ENCODE data around the gene SEC16A.

Gene SEC16A

GRCh38 chr9:136432591-136432990 is 50.2 kb downstream of the SEC16A start:
- Histone ChIP-seq H4K91ac (ENCODE audit: low read depth, low read length, poor library complexity) (no peak overlapping the region), H3K9me3 (replicated peaks in 1 of 2; ENCODE audit: control insufficient read depth in 2 of 2, insufficient read depth in 1 of 2, low read depth in 1 of 2, low read length in 2 of 2) (no peaks in the 10 kb centered on the region), H2BK5ac (ENCODE audit: low read length) (peak overlapping the region; percentile 39), H2BK15ac (ENCODE audit: low read length) (no peak overlapping the region), H3K4me3 (ENCODE audit: low read length in 2 of 2) (no peak overlapping the region), H3K4me2 (ENCODE audit: insufficient read depth, low read length, poor library complexity, severe bottlenecking) (no peak overlapping the region), H2AFZ (ENCODE audit: low read length) (no peak overlapping the region), H3K9ac (ENCODE audit: low read depth, low read length, poor library complexity) (no peak overlapping the region), H4K8ac (ENCODE audit: low read depth, low read length) (no peak overlapping the region), H3K4me1 (ENCODE audit: control insufficient read depth in 2 of 2, insufficient read depth in 1 of 2, low read depth in 1 of 2, low read length in 2 of 2) (peaks cover 3 to 4% of the 10 kb centered on the region in 2 donors), H3K14ac (ENCODE audit: low read length) (no peak overlapping the region), H2BK12ac (ENCODE audit: low read length) (no peak overlapping the region), H3K4ac (ENCODE audit: low read length) (no peak overlapping the region), H3K27ac (replicated peaks; ENCODE audit: low read length) (no peak overlapping the region), H3K36me3 (replicated peaks in 1 of 2; ENCODE audit: control insufficient read depth in 2 of 2, insufficient read depth in 2 of 2, low read length in 2 of 2) (peaks cover 17 to 75% of the 10 kb centered on the region in 2 donors), H3K23ac (ENCODE audit: low read depth, low read length, poor library complexity) (no peak overlapping the region), H2BK120ac (ENCODE audit: low read depth, low read length) (no peak overlapping the region), H3K18ac (ENCODE audit: low read length) (no peak overlapping the region), H3K79me1 (ENCODE audit: low read depth, low read length) (peaks cover 7% of the 10 kb centered on the region), H2AK5ac (ENCODE audit: low read depth, low read length) (no peak overlapping the region), H3K27me3 (ENCODE audit: control insufficient read depth in 3 of 3, insufficient read depth in 3 of 3, low read depth in 1 of 3, low read length in 3 of 3) (no peaks in the 10 kb centered on the region)
- no peak for DNase-seq (ENCODE audit: low spot score)
- no CpG with 5 or more reads among the region's 26 CpGs for WGBS, 2 donors (ENCODE audit: extremely low coverage in 2 of 2, insufficient read length in 2 of 2, insufficient replicate concordance in 1 of 2)

GRCh38 chr9:136431782-136432350 is 51.0 kb downstream of the SEC16A start:
- no CpG with 5 or more reads among the region's 36 CpGs for WGBS, 2 donors (ENCODE audit: extremely low coverage in 2 of 2, insufficient read length in 2 of 2, insufficient replicate concordance in 1 of 2)
- Histone ChIP-seq H2BK15ac (ENCODE audit: low read length) (no peak overlapping the region), H3K4me3 (ENCODE audit: low read length in 2 of 2) (no peak overlapping the region)

DNA sequence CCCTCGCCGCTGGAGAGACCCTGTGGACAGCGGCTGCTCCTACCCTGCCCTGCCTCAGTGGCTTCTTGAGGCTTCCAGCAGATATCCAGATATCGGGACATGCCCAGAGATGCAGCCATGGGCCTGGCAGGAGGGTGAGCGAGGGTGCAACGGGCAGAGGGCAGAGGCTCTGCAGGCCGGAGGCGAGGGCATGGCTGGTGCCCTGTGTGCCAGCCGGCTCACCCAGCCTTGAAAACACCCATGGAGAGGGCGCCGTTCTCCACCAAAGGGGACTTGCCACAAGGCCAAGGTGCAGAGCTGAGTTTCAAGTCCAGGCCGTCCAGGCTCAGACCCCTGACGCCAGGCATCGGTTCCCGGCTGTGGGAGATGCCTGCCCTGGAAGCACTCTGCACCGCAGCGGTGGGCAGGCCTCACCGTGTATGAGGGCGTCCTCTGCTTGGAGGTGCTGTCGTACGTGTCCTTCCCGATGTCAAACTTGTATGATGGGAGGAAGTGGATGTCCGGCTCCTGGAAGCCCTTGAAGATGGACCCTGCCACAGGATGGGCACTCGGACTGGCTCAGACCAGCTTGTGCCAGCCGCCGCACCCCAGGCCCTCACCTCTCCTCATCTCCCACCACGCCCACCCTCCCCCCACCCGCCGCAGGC is 52.1 kb downstream of the SEC16A start:
- H3K9me3 ChIP-seq (replicated peaks in 1 of 2; ENCODE audit: control insufficient read depth in 2 of 2, insufficient read depth in 1 of 2, low read depth in 1 of 2, low read length in 2 of 2): no peaks in the 10 kb centered on the region
- H2AK5ac ChIP-seq (ENCODE audit: low read depth, low read length): no peak overlapping the region
- no peak overlapping the region for H4K8ac ChIP-seq (ENCODE audit: low read depth, low read length)
- H3K4ac ChIP-seq (ENCODE audit: low read length): no peak overlapping the region
- no peak overlapping the region for H2BK12ac ChIP-seq (ENCODE audit: low read length)
- no peaks in the 10 kb centered on the region for H3K79me1 ChIP-seq (ENCODE audit: low read depth, low read length)
- no peak overlapping the region for H3K4me2 ChIP-seq (ENCODE audit: insufficient read depth, low read length, poor library complexity, severe bottlenecking)
- H3K27me3 ChIP-seq (ENCODE audit: control insufficient read depth in 3 of 3, insufficient read depth in 3 of 3, low read depth in 1 of 3, low read length in 3 of 3): no peaks in the 10 kb centered on the region
- no CpG with 5 or more reads among the region's 29 CpGs for WGBS, 2 donors (ENCODE audit: extremely low coverage in 2 of 2, insufficient read length in 2 of 2, insufficient replicate concordance in 1 of 2)
- no peak overlapping the region for H4K91ac ChIP-seq (ENCODE audit: low read depth, low read length, poor library complexity)
- H3K4me3 ChIP-seq (ENCODE audit: low read length in 2 of 2): no peak overlapping the region
- no peak overlapping the region for H2AFZ ChIP-seq (ENCODE audit: low read length)
- H2BK15ac ChIP-seq (ENCODE audit: low read length): no peak overlapping the region
- no peak overlapping the region for H3K27ac ChIP-seq (replicated peaks; ENCODE audit: low read length)
- peaks cover 17 to 67% of the 10 kb centered on the region in 2 donors for H3K36me3 ChIP-seq (replicated peaks in 1 of 2; ENCODE audit: control insufficient read depth in 2 of 2, insufficient read depth in 2 of 2, low read length in 2 of 2)
- DNase-seq (ENCODE audit: low spot score): no peak
- no peak overlapping the region for H2BK120ac ChIP-seq (ENCODE audit: low read depth, low read length)
- H3K23ac ChIP-seq (ENCODE audit: low read depth, low read length, poor library complexity): no peak overlapping the region
- H3K18ac ChIP-seq (ENCODE audit: low read length): no peak overlapping the region
- no peak overlapping the region for H3K14ac ChIP-seq (ENCODE audit: low read length)
- no peak overlapping the region for H2BK5ac ChIP-seq (ENCODE audit: low read length)
- no peak overlapping the region for H3K9ac ChIP-seq (ENCODE audit: low read depth, low read length, poor library complexity)
- no peaks in the 10 kb centered on the region for H3K4me1 ChIP-seq (ENCODE audit: control insufficient read depth in 2 of 2, insufficient read depth in 1 of 2, low read depth in 1 of 2, low read length in 2 of 2)

More at GRCh38 chr9:136431782-136432350, 51.0 kb downstream of the SEC16A start:
- Histone ChIP-seq H3K36me3 (replicated peaks in 1 of 2; ENCODE audit: control insufficient read depth in 2 of 2, insufficient read depth in 2 of 2, low read length in 2 of 2) (peaks cover 17 to 71% of the 10 kb centered on the region in 2 donors), H3K18ac (ENCODE audit: low read length) (no peak overlapping the region), H2BK5ac (ENCODE audit: low read length) (no peak overlapping the region), H3K4me1 (ENCODE audit: control insufficient read depth in 2 of 2, insufficient read depth in 1 of 2, low read depth in 1 of 2, low read length in 2 of 2) (no peaks in the 10 kb centered on the region), H3K4me2 (ENCODE audit: insufficient read depth, low read length, poor library complexity, severe bottlenecking) (no peak overlapping the region), H2AK5ac (ENCODE audit: low read depth, low read length) (no peak overlapping the region), H3K27ac (replicated peaks; ENCODE audit: low read length) (no peak overlapping the region), H4K91ac (ENCODE audit: low read depth, low read length, poor library complexity) (no peak overlapping the region), H3K9ac (ENCODE audit: low read depth, low read length, poor library complexity) (no peak overlapping the region), H3K79me1 (ENCODE audit: low read depth, low read length) (peaks cover 3% of the 10 kb centered on the region), H3K14ac (ENCODE audit: low read length) (no peak overlapping the region), H4K8ac (ENCODE audit: low read depth, low read length) (peak overlapping the region; percentile 3), H2AFZ (ENCODE audit: low read length) (no peak overlapping the region), H3K27me3 (ENCODE audit: control insufficient read depth in 3 of 3, insufficient read depth in 3 of 3, low read depth in 1 of 3, low read length in 3 of 3) (no peaks in the 10 kb centered on the region), H2BK12ac (ENCODE audit: low read length) (no peak overlapping the region), H3K4ac (ENCODE audit: low read length) (no peak overlapping the region), H3K23ac (ENCODE audit: low read depth, low read length, poor library complexity) (no peak overlapping the region), H3K9me3 (replicated peaks in 1 of 2; ENCODE audit: control insufficient read depth in 2 of 2, insufficient read depth in 1 of 2, low read depth in 1 of 2, low read length in 2 of 2) (no peaks in the 10 kb centered on the region), H2BK120ac (ENCODE audit: low read depth, low read length) (no peak overlapping the region)
- DNase-seq (ENCODE audit: low spot score): no peak

- Histone ChIP-seq H3K18ac (ENCODE audit: low read length) (no peak overlapping the region), H3K4ac (ENCODE audit: low read length) (no peak overlapping the region), H3K4me2 (ENCODE audit: insufficient read depth, low read length, poor library complexity, severe bottlenecking) (no peak overlapping the region), H3K23ac (ENCODE audit: low read depth, low read length, poor library complexity) (no peak overlapping the region), H3K27ac (replicated peaks; ENCODE audit: low read length) (no peak overlapping the region), H2BK120ac (ENCODE audit: low read depth, low read length) (no peak overlapping the region), H3K4me3 (ENCODE audit: low read length in 2 of 2) (no peak overlapping the region), H3K9ac (ENCODE audit: low read depth, low read length, poor library complexity) (no peak overlapping the region), H3K79me1 (ENCODE audit: low read depth, low read length) (no peaks in the 10 kb centered on the region), H4K91ac (ENCODE audit: low read depth, low read length, poor library complexity) (no peak overlapping the region), H2AFZ (ENCODE audit: low read length) (no peak overlapping the region), H3K9me3 (replicated peaks in 1 of 2; ENCODE audit: control insufficient read depth in 2 of 2, insufficient read depth in 1 of 2, low read depth in 1 of 2, low read length in 2 of 2) (no peaks in the 10 kb centered on the region), H2AK5ac (ENCODE audit: low read depth, low read length) (no peak overlapping the region), H3K27me3 (ENCODE audit: control insufficient read depth in 3 of 3, insufficient read depth in 3 of 3, low read depth in 1 of 3, low read length in 3 of 3) (no peaks in the 10 kb centered on the region), H2BK12ac (ENCODE audit: low read length) (no peak overlapping the region), H3K4me1 (ENCODE audit: control insufficient read depth in 2 of 2, insufficient read depth in 1 of 2, low read depth in 1 of 2, low read length in 2 of 2) (no peaks in the 10 kb centered on the region), H2BK15ac (ENCODE audit: low read length) (no peak overlapping the region), H3K14ac (ENCODE audit: low read length) (no peak overlapping the region), H4K8ac (ENCODE audit: low read depth, low read length) (no peak overlapping the region), H3K36me3 (replicated peaks in 1 of 2; ENCODE audit: control insufficient read depth in 2 of 2, insufficient read depth in 2 of 2, low read length in 2 of 2) (peaks cover 15 to 61% of the 10 kb centered on the region in 2 donors), H2BK5ac (ENCODE audit: low read length) (no peak overlapping the region)
- no CpG with 5 or more reads among the region's 32 CpGs for WGBS, 2 donors (ENCODE audit: extremely low coverage in 2 of 2, insufficient read length in 2 of 2, insufficient replicate concordance in 1 of 2)
- no peak for DNase-seq (ENCODE audit: low spot score)
Measured at GRCh38 chr9:136429683-136430491, 53.0 kb downstream of the SEC16A start.
